HG03378 (cell line): ENCODE measurements around the gene GEMIN4.
"Not testable (repeated sequence)": the region's sequence is repeated elsewhere in the genome, so short reads cannot be mapped to it uniquely, and the experiment has no call there.

ENCODE experiments used
- ATAC-seq: cut with Tn5 transposase; IDR thresholded peaks from one replicate; pipeline ENCODE4 v1.9.1; 2021; ENCODE audit warnings: mild to moderate bottlenecking, moderate library complexity; ENCODE audit not compliant: unreplicated experiment

GEMIN4 gene

GRCh38 chr17:781805-782731 is 30.0 kb upstream of the GEMIN4 start, which contains the start of the genes GLOD4 and MRM3:
GLOD4 (minus strand) TSS chr17:782280; CDS start chr17:782255, 25 bp downstream.
MRM3 (plus strand) TSS chr17:782353; CDS start chr17:782379, 26 bp downstream.
- peak; percentile 67 for ATAC-seq

DNA sequence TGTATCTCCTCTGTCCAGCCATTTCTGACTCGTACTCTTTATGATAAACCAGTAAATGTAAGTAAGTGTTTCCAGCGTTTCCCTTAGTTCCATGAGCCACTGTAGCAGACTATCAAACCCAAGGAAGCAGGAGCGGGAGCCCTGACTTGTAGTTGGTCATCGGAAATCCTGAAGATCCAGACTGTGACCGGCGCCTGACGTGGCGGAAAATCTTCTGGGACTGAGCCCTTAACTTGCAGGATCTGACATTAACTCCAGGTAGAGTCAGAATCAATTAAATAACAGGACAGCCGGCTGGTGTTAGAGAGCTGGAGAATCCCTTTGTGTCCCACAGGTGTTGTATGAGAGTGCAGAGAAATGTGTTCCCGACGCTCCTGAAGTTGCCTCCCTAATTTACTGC is 26.0 kb upstream of the GEMIN4 start:
- no peak for ATAC-seq

DNA sequence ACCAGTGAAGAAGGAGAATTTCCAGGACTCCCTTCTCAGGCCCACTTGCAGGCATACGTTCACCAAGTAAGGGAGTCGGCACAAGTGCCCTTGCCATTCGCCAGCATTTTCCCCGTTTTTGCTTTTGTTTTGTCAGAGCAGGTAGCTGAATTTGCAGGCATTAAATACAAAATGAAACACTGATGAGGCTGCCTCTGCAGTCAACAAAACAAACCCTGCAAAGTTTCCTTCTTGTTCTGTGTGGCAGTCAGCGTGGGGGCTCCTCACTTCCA is 22.2 kb upstream of the GEMIN4 start:
- ATAC-seq, result no peak

DNA sequence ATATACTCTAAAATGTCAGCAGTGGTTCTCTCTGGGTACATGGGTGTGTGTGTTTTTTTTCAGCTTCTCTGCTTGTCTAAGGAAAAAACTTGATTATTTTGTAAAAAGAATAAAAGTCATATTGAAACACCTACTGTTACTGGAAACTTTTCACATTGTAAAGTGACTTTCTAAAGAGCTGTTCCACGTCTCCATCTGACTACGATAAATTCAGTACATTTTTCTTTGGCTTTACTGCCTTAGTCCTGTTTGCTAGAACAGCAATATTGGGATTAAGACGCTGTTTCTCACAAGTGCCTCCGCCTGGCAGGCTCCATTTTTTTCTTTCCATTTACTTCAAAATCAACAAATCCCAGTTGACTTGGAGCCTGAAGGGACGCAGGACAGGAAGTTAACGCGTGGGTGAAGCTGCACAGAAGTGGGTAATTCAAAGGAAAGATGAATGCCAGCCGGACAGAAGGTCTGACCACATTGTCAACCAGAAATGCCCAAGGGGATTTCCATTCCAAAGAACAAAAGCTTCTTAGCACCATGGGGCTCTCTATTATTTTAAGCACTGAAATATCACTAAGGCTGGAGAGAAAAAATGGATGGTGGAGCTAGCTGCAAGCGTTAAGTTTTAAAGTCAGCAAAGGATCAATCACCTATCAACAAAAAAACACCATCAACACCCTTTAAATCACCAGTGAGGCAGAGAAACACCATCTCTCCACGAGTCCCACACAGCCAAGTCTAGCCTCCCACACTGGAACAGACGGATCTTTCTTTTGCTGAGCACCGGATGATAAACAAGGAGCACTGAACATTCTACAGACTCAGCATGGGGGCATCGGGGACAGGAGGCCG is 21.6 kb upstream of the GEMIN4 start:
- ATAC-seq, result no peak

- no peak for ATAC-seq
These were observed 21.0 kb upstream of the GEMIN4 start for GRCh38 chr17:773016-773415.

DNA sequence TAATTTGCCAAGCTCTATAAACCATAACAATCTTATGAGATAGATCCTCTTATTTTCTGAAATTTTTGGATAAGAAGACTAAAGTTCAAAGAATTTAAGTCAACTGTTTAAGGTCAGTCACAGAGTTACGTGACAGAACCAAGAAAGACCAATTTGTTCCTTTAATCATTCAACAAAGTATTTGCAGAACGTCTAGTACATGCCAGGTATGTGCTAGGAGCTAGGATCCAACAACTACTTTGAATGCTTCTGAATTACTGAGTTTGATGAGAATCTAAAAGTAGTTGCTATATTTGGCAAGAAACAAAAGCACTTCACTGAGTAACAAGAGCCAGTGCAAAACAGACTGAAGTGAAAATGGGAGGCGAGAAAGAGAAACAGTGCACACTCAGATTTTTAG is 15.0 kb upstream of the GEMIN4 start:
- no peak for ATAC-seq

- ATAC-seq, result no peak
These were observed 8.3 kb upstream of the GEMIN4 start for GRCh38 chr17:760371-760770.

DNA sequence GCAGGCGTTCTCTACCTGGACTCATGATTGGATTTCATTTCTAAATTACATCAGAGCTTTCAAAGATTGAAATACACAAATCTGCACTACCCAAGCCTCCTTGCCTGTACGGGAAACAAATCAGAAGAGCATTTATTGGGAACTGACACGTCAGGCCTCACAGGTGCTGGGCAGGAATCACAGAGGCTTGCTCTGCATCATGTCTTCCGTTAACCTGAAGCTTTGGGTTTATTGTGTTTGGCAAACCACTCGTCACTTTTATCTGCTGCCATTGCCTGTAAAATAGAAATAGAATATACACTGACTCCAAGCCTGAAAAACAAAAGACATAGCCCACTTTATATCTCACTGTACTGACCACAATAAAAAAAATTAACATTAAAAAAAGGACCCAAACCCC is 7.9 kb upstream of the GEMIN4 start:
- ATAC-seq, result no peak

DNA sequence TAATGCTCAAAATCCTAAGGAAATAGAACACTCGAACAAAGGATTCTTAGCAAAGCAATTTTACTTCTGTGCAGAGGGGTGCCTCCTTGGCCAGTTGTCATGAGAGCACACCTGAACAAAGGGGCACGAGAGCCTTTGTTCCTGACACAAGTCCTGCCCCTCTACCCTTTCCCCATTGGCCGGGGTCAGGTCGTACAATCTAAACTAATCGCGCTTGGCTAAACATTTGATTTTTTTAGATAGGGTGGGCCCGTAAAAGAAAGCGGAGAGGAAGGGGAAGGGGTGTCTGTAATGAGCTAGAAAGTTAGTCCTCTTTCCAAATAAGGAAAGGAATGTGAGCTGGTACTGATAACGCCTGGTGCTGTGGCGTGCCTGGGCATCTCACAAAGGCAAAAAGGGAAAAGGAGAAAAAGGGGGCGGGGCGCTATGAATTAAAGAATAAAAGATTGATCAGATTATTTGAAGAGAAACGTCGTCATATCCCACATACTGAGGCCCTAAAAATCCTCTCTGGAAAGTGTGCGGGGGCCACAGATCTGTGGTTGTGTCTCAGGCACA is 4.0 kb upstream of the GEMIN4 start:
- not testable (repeated sequence) for ATAC-seq

- not testable (repeated sequence) for ATAC-seq
These were observed 3.4 kb upstream of the GEMIN4 start for GRCh38 chr17:755319-755961.

- ATAC-seq, result no peak
These were observed 1.4 kb upstream of the GEMIN4 start for GRCh38 chr17:753418-753817.

DNA sequence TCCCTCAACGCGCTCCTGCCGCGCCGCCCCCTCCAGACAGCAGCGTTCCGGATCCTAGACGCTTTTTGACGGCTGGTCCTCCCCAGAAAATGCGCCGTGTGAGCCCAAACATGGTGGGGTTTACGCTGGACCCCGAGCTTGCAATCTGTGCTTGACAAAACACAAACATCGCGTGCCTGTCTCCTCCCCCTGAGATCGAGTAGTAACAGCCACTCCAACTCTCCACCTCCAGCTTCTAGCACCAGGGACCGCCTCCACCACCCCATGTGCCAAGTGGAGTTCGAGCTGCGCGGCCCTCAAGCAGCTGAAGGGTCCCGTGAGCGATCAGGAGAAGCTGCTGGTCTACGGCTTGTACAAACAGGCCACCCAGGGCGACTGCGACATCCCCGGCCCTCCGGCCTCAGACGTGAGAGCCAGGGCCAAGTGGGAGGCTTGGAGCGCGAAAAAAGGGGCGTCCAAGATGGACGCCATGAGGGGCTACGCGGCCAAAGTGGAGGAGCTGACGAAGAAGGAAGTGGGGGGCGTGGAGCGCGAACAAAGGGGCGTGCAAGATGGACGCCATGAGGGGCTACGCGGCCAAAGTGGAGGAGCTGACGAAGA is 656 bp upstream of the GEMIN4 start:
- ATAC-seq, result no peak

DNA sequence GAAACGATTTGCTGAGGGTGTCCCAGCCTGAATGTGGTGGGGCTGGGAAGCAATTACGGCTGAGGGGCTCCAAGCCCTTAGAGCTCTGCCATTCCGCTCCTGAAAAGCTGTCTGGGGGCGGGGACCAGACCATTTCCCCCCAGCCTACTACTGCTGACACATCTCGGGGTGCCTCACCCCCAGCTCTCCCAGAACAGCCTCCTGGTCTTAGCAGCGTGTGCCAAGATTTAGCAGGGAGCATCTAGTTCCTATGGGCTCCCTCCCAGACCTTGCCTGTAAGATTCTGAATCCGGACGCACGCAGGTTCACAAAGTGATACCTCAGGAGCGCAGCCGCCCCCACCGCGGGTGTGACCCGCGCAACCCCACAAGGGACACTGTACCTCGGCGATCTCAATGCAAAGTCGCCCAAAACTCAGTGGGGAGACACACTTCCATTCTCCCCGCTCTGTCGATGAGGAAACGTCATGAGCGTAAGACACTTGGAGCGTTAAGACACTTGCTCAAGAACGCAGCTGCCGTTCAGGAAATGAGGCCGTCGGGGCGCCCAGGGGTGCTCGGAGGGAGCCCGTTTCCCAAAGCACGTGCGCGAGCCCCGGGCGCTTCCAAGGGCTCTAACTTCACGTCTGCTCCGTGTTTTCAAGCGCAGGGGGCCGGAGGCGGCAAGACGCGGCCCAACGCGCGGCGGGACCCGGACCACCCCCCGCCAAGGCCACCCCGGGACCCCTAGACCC is 629 bp downstream of the GEMIN4 start:
- ATAC-seq, result peak; percentile 38

DNA sequence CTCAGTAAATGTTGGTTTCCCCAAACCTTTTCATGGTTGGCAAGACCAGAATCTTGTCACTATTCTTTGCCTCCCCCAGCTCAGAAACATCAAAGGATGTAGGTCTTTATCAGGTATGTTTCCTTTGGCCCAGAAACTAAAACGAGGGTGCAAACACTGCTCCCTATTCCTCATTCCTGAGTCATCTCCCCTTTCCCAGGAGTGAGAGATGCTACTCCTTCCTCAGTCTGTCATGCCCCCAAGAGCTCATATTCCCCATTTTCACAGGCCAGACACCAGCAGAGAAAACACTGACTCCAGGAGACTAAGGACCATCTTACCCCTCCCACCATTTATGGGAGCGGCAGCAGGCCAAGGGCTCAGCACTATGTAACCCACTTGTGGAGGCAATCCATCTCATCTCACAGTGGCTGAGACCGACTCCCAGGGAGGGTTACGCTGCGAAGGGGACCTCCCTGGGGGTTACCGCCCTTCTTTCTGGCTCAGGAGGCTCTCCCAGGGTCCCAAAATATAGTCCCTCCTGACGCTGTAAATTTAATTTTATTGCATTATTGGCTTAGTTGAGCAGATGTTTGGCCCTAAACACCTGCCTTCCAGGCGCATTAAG is 1.5 kb downstream of the GEMIN4 start:
- ATAC-seq, result no peak

DNA sequence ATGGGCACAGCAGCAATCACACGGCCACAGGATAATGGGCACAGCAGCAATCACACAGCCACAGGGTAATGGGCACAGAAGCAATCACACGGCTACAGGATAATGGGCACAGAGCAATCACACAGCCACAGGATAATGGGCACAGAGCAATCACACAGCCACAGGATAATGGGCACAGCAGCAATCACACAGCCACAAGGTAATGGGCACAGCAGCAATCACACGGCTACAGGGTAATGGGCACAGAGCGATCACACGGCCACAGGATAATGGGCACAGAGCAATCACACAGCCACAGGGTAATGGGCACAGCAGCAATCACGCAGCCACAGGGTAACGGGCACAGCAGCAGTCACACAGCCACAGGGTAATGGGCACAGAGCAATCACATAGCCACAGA is 2.7 kb downstream of the GEMIN4 start:
- ATAC-seq, result not testable (repeated sequence)

DNA sequence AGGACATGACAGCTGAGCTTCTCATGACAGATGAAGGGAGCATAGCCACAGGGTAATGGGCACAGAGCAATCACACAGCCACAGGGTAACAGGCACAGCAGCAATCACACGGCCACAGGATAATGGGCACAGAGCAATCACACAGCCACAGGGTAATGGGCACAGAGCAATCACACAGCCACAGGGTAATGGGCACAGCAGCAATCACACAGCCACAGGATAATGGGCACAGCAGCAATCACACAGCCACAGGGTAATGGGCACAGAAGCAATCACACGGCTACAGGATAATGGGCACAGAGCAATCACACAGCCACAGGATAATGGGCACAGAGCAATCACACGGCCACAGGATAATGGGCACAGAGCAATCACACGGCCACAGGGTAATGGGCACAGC is 3.5 kb downstream of the GEMIN4 start:
- not testable (repeated sequence) for ATAC-seq

- ATAC-seq, result no peak
These were observed 5.1 kb downstream of the GEMIN4 start for GRCh38 chr17:746783-747629.

GRCh38 chr17:746181-746580 is 5.9 kb downstream of the GEMIN4 start:
- ATAC-seq, result no peak

DNA sequence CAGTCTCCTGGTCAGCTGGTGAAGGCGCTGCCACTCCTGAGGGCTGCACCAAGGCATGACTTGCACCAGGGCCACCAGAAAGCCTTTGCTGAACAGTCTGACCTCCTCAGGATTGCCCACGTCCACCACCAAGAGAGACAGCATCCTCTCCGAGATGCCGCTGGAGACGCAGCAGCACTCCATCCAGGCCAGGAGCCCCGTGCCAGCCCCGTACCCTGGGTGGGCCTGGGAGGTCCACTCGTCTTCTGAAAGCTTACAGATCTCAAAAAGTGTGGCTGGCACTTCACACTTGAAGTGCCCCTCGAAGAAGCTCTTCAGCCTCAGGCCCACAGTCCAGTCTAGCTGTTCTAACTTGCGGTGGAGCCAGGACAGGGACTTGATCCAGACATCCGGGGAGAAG is 6.7 kb downstream of the GEMIN4 start:
- no peak for ATAC-seq
